ENCODE measurements around the gene MANEAL.

MANEAL gene

GRCh38 chr1:37782491-37782890 is 11.2 kb upstream of the MANEAL start:
- DNase-seq (ENCODE audit: low read depth), result no peak

- DNase-seq (ENCODE audit: low read depth), result no peak
Observed at GRCh38 chr1:37792943-37793686, 532 bp upstream of the MANEAL start.

- DNase-seq (ENCODE audit: low read depth), result no peak
Observed at GRCh38 chr1:37794372-37795339, 1.0 kb downstream of the MANEAL start.

GRCh38 chr1:37795340-37796125 is 1.9 kb downstream of the MANEAL start:
- DNase-seq (ENCODE audit: low read depth), result no peak

GRCh38 chr1:37797750-37798345 is 4.2 kb downstream of the MANEAL start:
- DNase-seq (ENCODE audit: low read depth), result no peak

GRCh38 chr1:37802439-37802838 is 8.8 kb downstream of the MANEAL start:
- DNase-seq (ENCODE audit: low read depth), result no peak

- DNase-seq (ENCODE audit: low read depth), result no peak
Observed at GRCh38 chr1:37807220-37807554, 13.5 kb downstream of the MANEAL start.

- peak; percentile 88 for DNase-seq (ENCODE audit: low read depth)
Observed at GRCh38 chr1:37807555-37808368, 14.1 kb downstream of the MANEAL start, which contains the start of the genes C1orf122 and YRDC. C1orf122 (plus strand) TSS chr1:37807790; CDS start chr1:37808405, 615 bp downstream. YRDC (minus strand) TSS chr1:37808208; CDS start chr1:37808180, 28 bp downstream.

GRCh38 chr1:37808369-37809319 is 15.0 kb downstream of the MANEAL start:
- DNase-seq (ENCODE audit: low read depth), result no peak

- DNase-seq (ENCODE audit: low read depth), result no peak
Observed at GRCh38 chr1:37809942-37810341, 16.3 kb downstream of the MANEAL start.

- DNase-seq (ENCODE audit: low read depth), result no peak
Observed at GRCh38 chr1:37811027-37811655, 17.5 kb downstream of the MANEAL start.

- DNase-seq (ENCODE audit: low read depth), result no peak
Observed at GRCh38 chr1:37813529-37814145, 20.0 kb downstream of the MANEAL start.

GRCh38 chr1:37814252-37814651 is 20.6 kb downstream of the MANEAL start:
- no peak for DNase-seq (ENCODE audit: low read depth)

- no peak for DNase-seq (ENCODE audit: low read depth)
Observed at GRCh38 chr1:37817481-37817880, 23.8 kb downstream of the MANEAL start.

GRCh38 chr1:37821481-37821880 is 27.8 kb downstream of the MANEAL start:
- no peak for DNase-seq (ENCODE audit: low read depth)

- no peak for DNase-seq (ENCODE audit: low read depth)
Observed at GRCh38 chr1:37822906-37823815, 29.5 kb downstream of the MANEAL start.

GRCh38 chr1:37824001-37824400 is 30.4 kb downstream of the MANEAL start:
- DNase-seq (ENCODE audit: low read depth), result no peak

- no peak for DNase-seq (ENCODE audit: low read depth)
Observed at GRCh38 chr1:37825506-37825905, 31.9 kb downstream of the MANEAL start.

All from stimulated activated CD8-positive, alpha-beta memory T cell treated with anti-CD3 and anti-CD28 coated beads, Interleukin-15, amount 100 ng/mL, for 24 hours (primary cell).